IMR-90 (cell line): ENCODE measurements around the gene SH3RF3. TPM values are rescaled to one million over a fixed set of nuclear protein-coding genes. Genes with fewer than 3 reads are reported as not detected.

Experiments
- ATAC-seq: fragments of 200-7000 bp; cut with Tn5 transposase; 2 replicates; pipeline ENCODE4 v1.9.1; 2020; ENCODE audit warnings: low read depth, mild to moderate bottlenecking, moderate library complexity
- BruUV-seq: library from RNA; stranded (reverse); fragments of 400-500 nt; replicated peaks from 2 replicates; lab custom pipeline; 2021; lab: Mats Ljungman, UMichigan
- CTCF ChIA-PET: fragments of 300-600 bp; formaldehyde crosslinking; extraction: SDS; loops from one replicate; lab custom pipeline; 2021; ENCODE audit warnings: antibody characterized with exemption; lab: Yijun Ruan, JAX
- POLR2A ChIA-PET: fragments of 300-600 bp; sonication (Branson Sonifier 250); formaldehyde crosslinking; loops from one replicate; lab custom pipeline; 2022; ENCODE audit warnings: antibody characterized with exemption; ENCODE audit not compliant: unreplicated experiment; lab: Charles Lee
- DNase-seq: peaks from one replicate; pipeline ENCODE4 v3.0.0; 2013
- H2AFZ ChIP-seq: replicated peaks from 2 replicates; pipeline ENCODE3; 2013; ENCODE audit warnings: low read length, mild to moderate bottlenecking; ENCODE audit not compliant: poor library complexity
- H2AK5ac ChIP-seq: 2 replicates; pipeline ENCODE4 v1.6.1; 2013; ENCODE audit warnings: low read depth, low read length, inconsistent platforms
- H2AK9ac ChIP-seq: replicated peaks from 2 replicates; pipeline ENCODE3; 2013; ENCODE audit warnings: mild to moderate bottlenecking, low read depth, low read length, moderate library complexity; ENCODE audit not compliant: poor library complexity
- H2BK120ac ChIP-seq: 2 replicates; pipeline ENCODE4 v1.6.1; 2013; ENCODE audit warnings: low read depth, low read length, inconsistent platforms
- H2BK15ac ChIP-seq: 3 replicates; pipeline ENCODE4 v1.6.1; 2013; ENCODE audit warnings: low read depth, low read length, inconsistent platforms
- H2BK20ac ChIP-seq: 2 replicates; pipeline ENCODE4 v1.6.1; 2013; ENCODE audit warnings: low read depth, mild to moderate bottlenecking, inconsistent platforms, low read length, moderate library complexity
- H2BK5ac ChIP-seq: 2 replicates; pipeline ENCODE4 v1.6.1; 2013; ENCODE audit warnings: mild to moderate bottlenecking, low read depth, low read length, inconsistent platforms; ENCODE audit not compliant: poor library complexity, severe bottlenecking
- H3K14ac ChIP-seq: replicated peaks from 2 replicates; pipeline ENCODE4 v1.6.1; 2013; ENCODE audit warnings: low read depth, low read length, inconsistent platforms
- H3K18ac ChIP-seq: 2 replicates; pipeline ENCODE4 v1.6.1; 2013; ENCODE audit warnings: low read depth, low read length, control low read depth
- H3K23ac ChIP-seq: 2 replicates; pipeline ENCODE4 v1.6.1; 2013; ENCODE audit warnings: low read depth, low read length, inconsistent platforms
- H3K27ac ChIP-seq: 2 replicates; pipeline ENCODE4 v1.5.1; 2013; ENCODE audit warnings: mild to moderate bottlenecking, control low read depth, low read length; ENCODE audit not compliant: insufficient read depth
- H3K27me3 ChIP-seq: 2 replicates; pipeline ENCODE4 v1.6.1; 2013; ENCODE audit warnings: low read length; ENCODE audit not compliant: control insufficient read depth, insufficient read depth
- H3K36me3 ChIP-seq: 2 replicates; pipeline ENCODE4 v1.6.1; 2013; ENCODE audit warnings: low read length, mixed read lengths; ENCODE audit not compliant: control insufficient read depth, insufficient read depth
- H3K4ac ChIP-seq: 2 replicates; pipeline ENCODE4 v1.6.1; 2013; ENCODE audit warnings: low read depth, low read length, inconsistent platforms
- H3K4me1 ChIP-seq: 2 replicates; pipeline ENCODE4 v1.6.1; 2013; ENCODE audit warnings: low read length, mixed read lengths; ENCODE audit not compliant: control insufficient read depth, insufficient read depth
- H3K4me2 ChIP-seq: 2 replicates; pipeline ENCODE4 v1.6.1; 2013; ENCODE audit warnings: low read depth, mild to moderate bottlenecking, control low read depth, low read length, moderate library complexity
- H3K4me3 ChIP-seq: 2 replicates; pipeline ENCODE4 v1.5.1; 2013; ENCODE audit warnings: low read depth, mild to moderate bottlenecking, control low read depth, low read length, moderate library complexity; ENCODE audit not compliant: insufficient read depth
- H3K56ac ChIP-seq: 2 replicates; pipeline ENCODE4 v1.6.1; 2013; ENCODE audit warnings: low read length, inconsistent platforms; ENCODE audit not compliant: insufficient read depth; ENCODE audit errors: extremely low read depth
- H3K79me1 ChIP-seq, 2 experiments: 2 replicates each; pipeline ENCODE4 v1.6.1; 2013; ENCODE audit warnings: low read length in 2 of 2, inconsistent platforms in 1 of 2, low read depth in 1 of 2
- H3K9ac ChIP-seq: 2 replicates; pipeline ENCODE4 v1.6.1; 2013; ENCODE audit warnings: low read depth, low read length, control low read depth
- H3K9me1 ChIP-seq: 2 replicates; pipeline ENCODE4 v1.6.1; 2013; ENCODE audit warnings: low read length, inconsistent platforms; ENCODE audit not compliant: insufficient read depth
- H3K9me3 ChIP-seq: 2 replicates; pipeline ENCODE4 v1.6.1; 2013; ENCODE audit warnings: low read length; ENCODE audit not compliant: control insufficient read depth, insufficient read depth
- H4K20me1 ChIP-seq: 2 replicates; pipeline ENCODE4 v1.6.1; 2013; ENCODE audit warnings: low read length, inconsistent platforms; ENCODE audit not compliant: insufficient read depth
- H4K5ac ChIP-seq: 2 replicates; pipeline ENCODE4 v1.6.1; 2013; ENCODE audit warnings: mild to moderate bottlenecking, low read depth, low read length, control low read depth
- H4K8ac ChIP-seq, 2 experiments: 2 replicates each; pipeline ENCODE4 v1.6.1; 2013; ENCODE audit warnings: low read depth in 2 of 2, low read length in 2 of 2, control low read depth in 1 of 2, inconsistent platforms in 1 of 2
- H4K91ac ChIP-seq: 2 replicates; pipeline ENCODE4 v1.6.1; 2013; ENCODE audit warnings: low read depth, low read length, inconsistent platforms; ENCODE audit not compliant: insufficient read depth
- CHD1 ChIP-seq: IDR thresholded peaks from 2 replicates; pipeline ENCODE4 v1.6.1; 2012; ENCODE audit warnings: low read depth, low read length, improper control_type of control experiment
- WGBS, 2 experiments: methylation state at CpG; one replicate each; pipeline versions ENCODE4 v1.1.5 to v1.1.7; 2013; ENCODE audit warnings: missing lambda C conversion rate in 2 of 2; ENCODE audit not compliant: insufficient read length in 1 of 2; ENCODE audit errors: extremely low coverage in 2 of 2; 5-methylcytosine and 5-hydroxymethylcytosine counted together
- dilution Hi-C: fragments of 300-500 bp; cut with HindIII; formaldehyde crosslinking; loops from one replicate; pipeline ENCODE4 v1.14.3; 2018; ENCODE audit warnings: low sequenced_read_pairs; ENCODE audit not compliant: unreplicated experiment
- in situ Hi-C: fragments of 300-500 bp; cut with MboI; formaldehyde crosslinking; loops from 3 replicates; pipeline ENCODE4 v1.14.3; 2019; ENCODE audit warnings: low sequenced_read_pairs, inconsistent platforms, mixed read lengths
- intact Hi-C: fragments of 100-400 bp; cut with micrococcal nuclease; formaldehyde crosslinking; loops from 2 replicates; pipeline ENCODE4 v1.10.0; 2022
- polyA plus RNA-seq, 3 experiments: library from polyadenylated mRNA; depleted of rRNA; stranded (reverse); fragments of >200 nt; gene quantifications; 2 replicates each; pipeline ENCODE4 v1.2.3, GENCODE V29; 2012; ENCODE audit warnings: low replicate concordance in 1 of 3
- total RNA-seq: library from RNA; depleted of rRNA; stranded (reverse); fragments of >200 nt; gene quantifications from 2 replicates; pipeline ENCODE4 v1.2.3, GENCODE V29; 2012
- TF ChIP-seq, protein P1 (sequence below): fragments of 150-350 bp; IDR thresholded peaks from 2 replicates; pipeline ENCODE4 v1.6.1; 2016; ENCODE audit warnings: low read depth, mild to moderate bottlenecking, low read length, moderate library complexity, borderline replicate concordance

SH3RF3 gene
- total and polyA plus RNA-seq, 2 of the 4 experiments (the other 2 are of a cell fraction), result 3.4 to 5.3 TPM

DNA sequence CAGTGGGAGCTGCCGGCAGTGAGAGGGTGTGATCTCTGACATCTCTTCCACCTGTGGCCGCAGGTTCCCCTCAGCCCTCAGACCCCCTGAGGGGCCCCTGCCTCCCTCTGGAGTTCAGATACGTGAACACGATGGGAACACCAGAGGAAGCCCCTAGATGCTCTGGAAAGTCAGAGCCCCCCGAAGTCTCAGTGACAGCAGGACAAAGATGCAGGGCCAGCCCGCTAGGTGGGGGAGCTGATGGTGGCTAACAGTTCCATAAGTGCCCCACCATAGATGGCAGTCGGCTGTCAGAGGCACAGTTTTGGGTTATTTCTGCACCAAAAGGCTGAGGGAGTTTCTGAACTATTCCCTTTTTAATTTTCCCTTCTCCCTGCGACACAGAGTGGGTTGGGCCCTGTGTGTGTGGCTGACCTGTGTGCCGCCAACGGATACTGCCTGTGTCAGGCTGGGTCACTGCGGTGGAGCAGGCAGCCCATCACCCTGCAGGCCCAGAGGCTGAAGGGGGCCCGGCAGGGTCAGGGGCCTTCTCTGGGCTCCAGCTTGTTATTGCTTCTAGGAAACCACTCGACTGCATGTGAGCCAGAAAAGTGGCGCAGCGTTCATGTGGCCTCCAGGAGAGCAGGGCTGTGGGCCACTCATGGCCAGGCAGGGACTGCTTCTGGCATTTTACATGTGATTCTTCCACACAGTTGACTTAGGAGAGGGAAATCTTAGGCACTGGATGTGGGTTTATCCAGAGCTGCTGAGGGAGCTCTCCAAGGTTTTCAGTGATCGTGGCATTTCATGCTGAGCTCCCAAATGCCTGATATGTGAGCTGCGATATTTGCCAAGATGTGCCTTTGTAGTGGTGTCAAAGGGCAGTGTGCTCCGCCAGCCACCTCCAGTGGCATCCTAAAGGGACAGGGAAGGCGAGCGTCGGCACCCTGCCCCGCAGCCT, 225.1 kb downstream of the SH3RF3 start:
- CTCF ChIA-PET, result interaction anchor here (0.6 kb wide), 1 partner anchor 188 kb away, joined by 3 read pairs; no protein-coding TSS in a partner anchor
- intact Hi-C loops, result no loop called here
- Histone ChIP-seq H2AK5ac (no peak overlapping the region), H4K91ac (no peak overlapping the region), H2BK5ac (no peak overlapping the region), H3K27me3 (no peaks in the 10 kb centered on the region), H3K4me3 (no peak overlapping the region), H2AK9ac (no peak overlapping the region), H2BK15ac (no peak overlapping the region), H3K4ac (no peak overlapping the region), H3K9ac (no peak overlapping the region), H3K4me1 (peaks cover 25% of the 10 kb centered on the region), H3K23ac (no peak overlapping the region), H2AFZ (no peak overlapping the region), H3K56ac (no peak overlapping the region), H2BK20ac (no peak overlapping the region), H3K9me1 (peaks cover 15% of the 10 kb centered on the region), H4K8ac (no peak overlapping the region), H2BK120ac (no peak overlapping the region), H3K79me1 (peaks cover 43 to 84% of the 10 kb centered on the region in 2 experiments), H3K14ac (no peak overlapping the region), H3K4me2 (no peak overlapping the region), H4K20me1 (peaks cover 46% of the 10 kb centered on the region), H3K36me3 (peaks cover 6% of the 10 kb centered on the region; the same call in 1 of the 2 replicates), H3K18ac (no peak overlapping the region), H3K27ac (no peak overlapping the region), H3K9me3 (no peaks in the 10 kb centered on the region; the same call in 1 of the 2 replicates), H4K5ac (no peak overlapping the region)
- in situ Hi-C loops, result no loop called here
- no peak for DNase-seq
- POLR2A ChIA-PET, result no interaction called here
- no TSS peak for BruUV-seq
- ATAC-seq, result no peak
- WGBS, 2 experiments, result 98% methylated on average over 9 of the region's 22 CpGs; no CpG with 5 or more reads in 1 of the 2 experiments
- TF ChIP-seq CHD1, result no peak
- TF ChIP-seq, protein P1, sequence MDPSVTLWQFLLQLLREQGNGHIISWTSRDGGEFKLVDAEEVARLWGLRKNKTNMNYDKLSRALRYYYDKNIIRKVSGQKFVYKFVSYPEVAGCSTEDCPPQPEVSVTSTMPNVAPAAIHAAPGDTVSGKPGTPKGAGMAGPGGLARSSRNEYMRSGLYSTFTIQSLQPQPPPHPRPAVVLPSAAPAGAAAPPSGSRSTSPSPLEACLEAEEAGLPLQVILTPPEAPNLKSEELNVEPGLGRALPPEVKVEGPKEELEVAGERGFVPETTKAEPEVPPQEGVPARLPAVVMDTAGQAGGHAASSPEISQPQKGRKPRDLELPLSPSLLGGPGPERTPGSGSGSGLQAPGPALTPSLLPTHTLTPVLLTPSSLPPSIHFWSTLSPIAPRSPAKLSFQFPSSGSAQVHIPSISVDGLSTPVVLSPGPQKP, result no peak
- dilution Hi-C loops, result no loop called here
